Measurements from ENCODE around the gene IQCK.

The IQCK gene

DNA sequence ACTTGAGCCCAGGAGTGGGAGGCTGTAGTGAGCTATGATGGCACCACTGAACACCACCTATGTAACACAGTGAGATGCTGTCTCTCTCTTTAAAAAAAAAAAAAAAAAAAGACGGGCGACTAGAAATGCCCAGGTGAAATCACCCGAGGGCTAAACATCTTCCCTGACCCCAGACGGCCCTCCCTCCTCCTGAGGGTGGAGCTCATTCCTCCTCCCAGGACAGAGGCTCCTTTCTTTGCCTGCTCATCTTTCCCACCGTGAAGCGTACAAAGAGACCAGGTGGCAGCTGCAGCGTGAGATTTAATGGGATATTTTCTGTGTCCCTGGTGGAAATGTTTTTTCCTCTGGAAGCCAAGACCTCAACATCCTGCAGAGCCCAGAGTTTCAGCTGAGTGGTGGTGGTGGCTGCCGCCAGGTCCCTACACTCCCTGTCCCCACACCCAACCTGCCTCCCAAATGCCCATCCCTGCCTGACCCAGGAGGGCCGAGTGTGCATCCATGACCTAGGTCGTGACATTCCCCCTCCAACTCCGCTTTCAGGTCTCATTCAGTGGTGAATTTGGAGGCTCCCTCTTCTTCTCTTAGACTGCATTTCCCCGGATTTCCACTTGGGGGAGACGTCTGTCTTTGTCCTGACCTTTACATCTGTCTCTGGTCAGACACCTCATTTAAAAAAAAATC lies 181.0 kb downstream of the IQCK start:
- Histone ChIP-seq H3K36me3 (no peaks in the 10 kb centered on the region), H3K27ac (no peak overlapping the region), H3K27me3 (no peaks in the 10 kb centered on the region), H3K9ac (no peak overlapping the region), H3K4me2 (no peak overlapping the region), H4K20me1 (no peaks in the 10 kb centered on the region), H3K4me1 (no peaks in the 10 kb centered on the region), H3K4me3 (no peak overlapping the region), H3K9me3 (no peaks in the 10 kb centered on the region)
- no peak for TF ChIP-seq Cebpa-rat (IDR thresholded peaks at IDR 0.05)

DNA sequence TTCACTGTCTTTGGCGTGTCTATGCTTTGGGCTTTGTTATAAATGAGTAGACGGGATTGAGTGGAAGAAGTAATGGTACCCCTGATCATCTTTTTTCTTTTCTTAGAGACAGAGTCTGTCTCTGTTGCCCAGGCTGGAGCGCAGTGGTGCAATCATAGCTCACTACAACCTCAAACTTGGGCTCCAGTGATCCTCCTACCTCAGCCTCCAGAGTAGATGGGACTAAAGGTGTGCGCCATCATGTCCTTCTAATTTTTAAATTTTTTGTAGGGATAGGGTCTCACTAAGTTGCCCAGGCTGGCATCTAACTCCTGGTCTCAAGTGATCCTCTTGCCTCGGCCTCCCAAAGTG lies 181.5 kb downstream of the IQCK start:
- Histone ChIP-seq H4K20me1 (no peaks in the 10 kb centered on the region), H3K4me1 (no peaks in the 10 kb centered on the region), H3K4me3 (no peak overlapping the region), H3K9me3 (no peaks in the 10 kb centered on the region), H3K36me3 (no peaks in the 10 kb centered on the region), H3K4me2 (no peak overlapping the region), H3K27ac (no peak overlapping the region), H3K9ac (no peak overlapping the region), H3K27me3 (no peaks in the 10 kb centered on the region)
- no peak for TF ChIP-seq Cebpa-rat (IDR thresholded peaks at IDR 0.05)

DNA sequence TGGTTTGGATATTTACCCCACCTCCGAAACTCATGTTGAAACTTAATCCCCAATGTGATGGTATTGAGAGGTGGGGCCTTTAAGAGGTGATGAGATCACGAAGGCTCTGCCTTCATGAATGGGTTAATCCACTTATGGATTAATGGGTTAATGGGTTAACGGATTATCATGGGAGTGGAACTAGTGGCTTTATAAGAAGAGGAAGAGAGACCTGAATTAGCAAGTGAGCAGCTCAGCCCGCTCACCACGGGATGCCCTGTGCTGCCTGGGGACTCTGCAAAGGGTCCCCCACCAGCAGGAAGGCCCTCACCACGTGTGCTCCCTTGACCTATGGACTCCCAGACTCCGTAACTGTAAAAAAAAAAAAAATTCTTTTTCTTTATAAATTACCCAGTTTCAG lies 183.1 kb downstream of the IQCK start:
- Histone ChIP-seq H3K27ac (no peak overlapping the region), H3K9ac (no peak overlapping the region), H3K36me3 (no peaks in the 10 kb centered on the region), H3K4me1 (no peaks in the 10 kb centered on the region), H4K20me1 (no peaks in the 10 kb centered on the region), H3K9me3 (no peaks in the 10 kb centered on the region), H3K4me2 (no peak overlapping the region), H3K27me3 (no peaks in the 10 kb centered on the region), H3K4me3 (no peak overlapping the region)
- TF ChIP-seq Cebpa-rat (IDR thresholded peaks at IDR 0.05), result no peak

GRCh38 chr16:19907161-19907992 lies 189.3 kb downstream of the IQCK start:
- Histone ChIP-seq H3K36me3 (no peaks in the 10 kb centered on the region), H3K4me3 (no peak overlapping the region), H3K9me3 (no peaks in the 10 kb centered on the region), H3K27me3 (no peaks in the 10 kb centered on the region), H3K4me2 (no peak overlapping the region), H3K4me1 (no peaks in the 10 kb centered on the region), H3K9ac (no peak overlapping the region), H3K27ac (no peak overlapping the region), H4K20me1 (no peaks in the 10 kb centered on the region)
- TF ChIP-seq Cebpa-rat (IDR thresholded peaks at IDR 0.05), result no peak

All from BLaER1 (cell line).